Fibroblast of skin of left quadriceps (primary cell): ENCODE measurements around the gene B3GALT6.

ENCODE experiments used
- DNase-seq, 2 experiments: peaks; one replicate each; pipeline ENCODE4 v3.0.0-alpha.2; 2013; ENCODE audit warnings: low read depth in 2 of 2

The B3GALT6 gene

DNA sequence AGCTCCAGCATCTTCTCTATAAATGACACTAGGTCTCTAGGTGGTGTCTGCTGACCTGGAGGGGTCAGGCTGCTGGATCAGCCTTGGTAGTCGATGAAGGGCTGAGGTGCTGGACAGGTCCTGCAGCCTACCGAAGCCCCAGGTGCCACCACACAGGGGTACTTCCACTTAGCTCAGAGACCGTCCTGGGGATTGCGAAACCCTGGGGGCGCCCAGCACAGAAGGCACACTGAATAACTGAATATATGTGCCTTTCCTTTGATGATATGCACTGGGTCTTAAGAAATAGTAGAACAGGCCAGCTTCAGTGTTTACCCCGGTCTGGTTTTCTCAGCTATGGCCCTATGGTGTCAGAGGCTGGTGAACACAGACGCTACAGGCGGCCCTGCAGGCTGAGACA is 30.7 kb downstream of the B3GALT6 start:
- no peak for DNase-seq

DNA sequence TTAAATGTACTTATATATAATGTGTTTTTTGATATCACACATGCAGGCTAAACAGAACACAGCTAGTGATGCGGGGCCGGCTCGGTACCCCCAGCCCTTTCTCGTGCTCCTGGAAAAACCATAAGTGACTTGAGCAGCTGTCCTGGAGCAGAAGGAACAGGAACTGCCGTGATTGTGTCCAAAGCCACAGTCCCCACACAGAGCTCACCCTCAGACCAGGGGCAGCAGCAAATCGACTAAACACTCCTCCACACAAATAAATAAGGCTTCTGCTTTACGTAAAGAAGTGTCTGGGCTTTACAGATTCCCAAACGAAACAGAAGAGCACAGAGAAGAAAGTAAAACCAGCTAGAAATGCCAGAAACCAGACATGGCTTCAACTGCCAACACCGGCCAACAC is 32.0 kb downstream of the B3GALT6 start:
- no peak for DNase-seq

DNA sequence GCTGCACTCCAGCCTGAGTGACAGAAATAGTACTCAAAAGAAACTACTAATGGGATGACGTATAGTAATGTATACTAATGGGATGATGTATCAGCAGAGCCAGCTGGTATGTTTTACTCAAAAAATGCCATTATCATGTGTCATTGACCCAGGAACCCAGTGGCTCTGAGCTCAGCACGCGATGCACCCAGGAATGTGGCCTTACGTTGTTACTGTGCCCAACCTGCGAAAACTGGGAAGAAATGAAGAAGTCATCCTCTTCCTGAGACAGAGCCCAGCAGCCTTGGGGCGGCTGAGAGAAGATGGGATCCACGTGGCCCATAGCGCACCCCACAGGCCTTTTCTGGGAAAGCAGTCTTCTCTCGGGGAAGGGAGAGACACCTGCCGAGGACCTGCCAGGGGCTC is 32.8 kb downstream of the B3GALT6 start:
- peak; percentile 96 to 97 for DNase-seq

DNA sequence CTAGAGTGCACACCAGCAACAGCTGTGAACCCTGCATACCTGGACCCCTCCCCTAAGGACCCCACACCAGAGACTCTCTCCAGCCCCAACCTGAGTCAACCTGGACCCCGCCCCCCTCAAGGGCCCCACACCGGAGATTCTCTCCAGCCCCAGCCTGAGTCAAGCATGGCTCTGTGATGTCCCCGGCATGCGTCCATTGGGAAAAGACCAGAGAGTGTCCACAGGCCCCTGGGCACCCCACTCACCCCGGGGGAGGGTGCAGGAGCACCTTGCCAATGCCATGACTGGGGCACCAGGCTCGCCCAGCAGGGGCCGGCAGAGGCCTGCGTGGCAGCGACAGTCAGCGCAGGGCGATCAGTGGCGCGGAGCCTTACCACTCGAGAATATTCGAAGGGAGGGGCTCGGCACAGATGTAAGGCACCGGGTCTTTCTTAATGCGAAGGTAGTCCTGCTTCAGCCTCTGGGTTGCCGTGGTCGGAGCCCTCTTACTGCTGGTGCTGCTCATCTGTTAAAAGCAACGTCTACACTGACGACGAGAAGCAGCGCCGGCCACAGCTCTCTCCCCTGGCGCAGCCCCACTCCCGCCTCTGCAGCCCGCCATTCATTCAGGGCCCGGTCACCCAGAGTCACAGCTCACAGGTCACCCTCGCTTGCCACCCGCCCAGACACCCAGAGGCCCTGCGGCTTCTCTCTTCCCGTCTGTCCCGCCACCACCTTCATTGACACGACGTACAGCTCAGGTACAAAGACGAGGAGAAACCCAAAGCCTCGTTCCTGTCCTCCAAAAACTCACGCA is 35.6 kb downstream of the B3GALT6 start:
- no peak for DNase-seq

DNA sequence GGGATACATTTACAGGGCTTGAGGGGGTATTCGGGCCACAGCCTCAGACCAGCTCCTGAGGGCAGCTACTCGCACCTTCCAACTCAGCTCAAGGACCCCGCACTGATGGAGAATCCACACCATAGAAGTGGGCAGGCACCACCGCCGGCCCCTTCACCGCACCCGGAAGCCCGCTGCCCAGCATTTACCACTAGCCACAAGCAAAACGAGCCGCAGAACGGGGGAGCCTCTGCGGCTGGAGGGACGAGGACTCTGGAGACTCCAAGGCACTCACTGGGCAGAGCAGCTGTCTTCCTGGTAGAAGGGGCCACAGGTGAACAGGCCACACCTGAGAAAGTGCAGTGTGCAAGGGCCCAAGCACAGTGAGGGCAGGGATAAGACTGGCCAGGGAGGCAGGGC is 36.2 kb downstream of the B3GALT6 start:
- DNase-seq, result no peak

DNA sequence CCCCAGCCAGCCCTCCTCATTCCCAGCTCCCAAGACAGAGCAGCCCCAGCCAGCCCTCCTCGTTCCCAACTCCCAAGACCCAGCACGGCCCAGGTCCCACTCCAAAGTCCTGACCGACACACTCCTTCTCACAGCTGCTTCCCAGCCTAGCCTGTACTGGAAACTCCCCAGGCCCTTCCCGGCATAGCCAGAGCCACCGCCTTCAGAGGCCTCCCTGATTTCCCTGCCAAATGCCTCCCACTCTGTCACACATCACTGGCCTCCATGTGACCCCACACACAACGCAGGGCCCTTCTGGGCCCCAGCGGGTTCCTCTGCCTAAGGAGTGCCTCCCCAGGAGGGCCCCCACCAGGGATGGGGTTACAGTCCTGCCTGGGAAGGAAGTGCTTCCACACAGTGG is 38.8 kb downstream of the B3GALT6 start:
- no peak for DNase-seq

DNA sequence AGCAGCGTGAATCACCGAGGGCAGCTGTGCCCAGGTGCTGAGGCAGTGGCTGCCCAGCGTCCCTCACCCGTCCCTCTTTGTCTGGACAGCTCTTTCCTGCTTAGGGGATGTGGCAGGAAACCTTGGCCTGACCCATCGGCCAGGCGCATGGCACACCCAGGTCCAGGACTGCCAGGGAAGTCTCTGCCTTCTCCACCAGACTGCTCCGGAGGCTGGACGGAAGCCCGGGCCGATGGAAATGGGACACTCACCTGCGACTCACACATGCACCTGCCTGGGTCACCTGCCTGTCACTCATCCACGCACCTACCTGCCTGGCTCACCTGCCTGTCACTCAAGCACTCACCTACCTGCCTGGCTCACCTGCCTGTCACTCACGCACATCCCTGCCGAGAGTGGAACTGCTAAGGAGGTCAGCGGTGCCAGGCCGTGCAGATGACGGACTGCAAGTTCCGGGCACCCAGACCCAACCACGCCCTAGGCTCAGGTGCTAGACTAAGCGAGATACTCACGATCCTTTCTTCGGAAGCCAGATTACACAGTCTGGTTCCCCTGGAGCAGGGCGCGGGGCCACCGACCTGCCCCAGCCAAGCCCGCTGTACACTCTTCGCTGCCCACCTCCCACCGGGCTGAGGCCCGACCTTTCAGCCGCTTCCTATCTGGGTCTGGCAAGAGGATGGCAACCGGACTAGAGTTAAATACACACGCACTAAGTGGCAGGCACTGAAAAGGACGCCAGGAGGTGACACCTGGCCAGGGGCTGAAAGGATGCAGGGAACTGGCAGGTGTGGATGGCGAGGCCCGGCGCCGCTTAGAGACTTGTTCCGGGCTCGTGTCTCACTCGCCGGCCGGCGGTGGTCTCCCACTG is 40.5 kb downstream of the B3GALT6 start:
- DNase-seq, result no peak

DNA sequence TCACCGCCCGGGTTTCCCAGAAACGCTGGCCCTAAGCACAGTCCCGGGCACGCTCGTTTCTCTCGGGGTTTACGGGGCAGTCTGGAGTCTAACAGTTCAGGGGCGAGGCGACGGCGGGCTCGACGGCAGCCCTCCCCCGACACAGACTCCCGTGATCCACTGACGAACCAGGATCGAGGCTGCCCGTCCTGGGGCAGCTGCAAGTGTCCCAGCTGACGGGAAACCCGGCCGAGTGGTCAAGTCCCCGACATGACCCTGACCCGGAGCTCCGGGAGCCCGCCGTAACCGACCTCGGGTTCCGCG is 41.1 kb downstream of the B3GALT6 start:
- DNase-seq, result no peak

DNA sequence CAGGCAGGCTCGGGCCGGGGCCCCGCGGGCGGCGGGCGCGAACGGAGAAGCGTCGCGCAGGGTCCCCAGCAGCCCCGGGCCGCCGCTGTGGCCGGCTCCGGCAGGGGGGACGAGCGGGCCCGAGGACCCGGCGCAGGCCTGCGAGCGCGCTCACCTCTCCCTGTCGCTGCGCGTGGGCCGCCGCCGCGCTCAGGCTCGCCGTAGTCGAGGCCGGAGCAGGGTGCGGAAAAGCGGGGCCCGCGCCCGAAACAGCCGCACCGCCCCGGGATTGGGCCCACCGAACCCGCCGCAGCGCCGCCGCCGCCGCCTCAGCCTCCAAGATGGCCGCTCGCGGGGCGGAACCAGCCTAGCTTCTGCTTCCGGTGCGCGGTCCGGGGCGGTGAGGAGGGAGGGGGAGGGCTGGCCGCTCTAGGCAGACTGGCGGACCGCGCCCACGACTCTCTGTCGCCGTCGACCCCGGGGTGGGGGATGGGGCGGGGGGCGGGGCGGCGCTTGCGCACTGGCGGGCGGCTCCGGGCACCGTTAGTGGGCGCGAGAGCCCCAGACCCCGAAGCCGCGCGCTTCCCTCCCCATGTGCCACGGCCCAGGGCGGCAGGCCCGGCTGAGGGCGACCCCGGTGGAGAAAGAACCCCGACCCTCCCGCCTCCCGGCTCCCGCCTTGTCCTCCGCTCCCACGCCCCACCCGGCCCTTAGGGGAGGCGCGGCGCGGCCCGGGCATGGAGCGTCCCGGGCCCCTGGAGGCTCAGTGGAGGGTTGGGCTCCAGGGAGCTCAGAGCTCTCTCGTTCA is 41.7 kb downstream of the B3GALT6 start, which contains the start of gene UBE2J2:
UBE2J2 (minus strand) TSS at position 343 of the 787 bp plus-strand sequence. CDS start 5,862 bp downstream, outside the sequence.
- DNase-seq, result peak; percentile 75 to 78

DNA sequence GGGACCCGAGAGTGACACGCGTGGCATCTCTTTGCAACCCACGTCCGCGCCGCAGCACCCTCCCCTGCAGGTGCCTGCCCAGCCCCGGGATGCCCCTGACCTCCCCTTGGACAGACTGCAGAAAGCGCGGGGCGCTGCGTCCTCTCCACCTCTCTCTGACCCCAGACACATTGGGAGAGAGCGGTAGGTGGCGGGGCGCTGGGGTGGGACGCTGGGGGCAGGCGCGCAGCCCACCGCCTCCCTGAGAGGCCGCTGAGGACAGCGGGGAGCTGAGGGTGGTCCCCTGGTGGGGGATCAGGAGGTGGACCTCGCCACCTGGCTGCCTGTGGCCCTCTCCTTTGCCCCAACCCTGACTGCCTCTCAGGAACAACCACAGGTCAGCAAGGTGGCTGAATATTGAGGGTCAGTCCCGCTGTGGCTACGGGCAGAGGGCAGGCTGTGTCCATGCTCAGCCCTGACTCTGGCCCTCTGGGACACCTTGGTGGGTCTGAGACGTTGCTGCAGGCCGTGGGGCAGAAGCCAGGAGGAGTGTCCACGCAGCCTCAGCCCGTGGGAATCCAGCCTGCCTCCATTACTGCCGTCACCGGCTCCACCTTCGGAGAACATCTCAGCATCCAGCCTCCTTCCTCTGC is 42.4 kb downstream of the B3GALT6 start:
- no peak for DNase-seq

DNA sequence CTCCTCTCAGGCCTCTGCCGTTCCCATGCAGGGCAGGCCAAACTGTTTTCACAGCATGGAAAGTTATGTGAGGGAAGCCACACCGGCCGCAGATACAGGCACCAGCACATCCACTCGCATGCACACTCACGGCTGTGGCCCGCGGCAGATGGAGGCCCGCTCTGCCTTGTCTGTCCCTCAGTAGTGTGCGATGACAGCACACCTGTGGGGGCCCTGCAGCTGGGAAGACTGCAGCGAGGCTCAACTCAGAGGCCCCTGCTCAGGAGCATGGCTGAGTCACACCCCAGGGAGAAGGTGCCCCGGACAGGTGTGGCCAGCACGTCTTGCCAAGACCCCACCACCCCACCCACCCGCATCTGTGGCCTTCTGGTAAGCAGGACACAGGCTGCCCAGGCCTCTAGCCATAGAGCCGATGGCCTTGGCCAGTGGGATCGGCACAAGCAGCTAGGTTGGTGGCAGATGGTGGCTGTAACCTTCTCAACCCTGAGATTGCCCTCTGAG is 42.9 kb downstream of the B3GALT6 start:
- DNase-seq, result no peak

DNA sequence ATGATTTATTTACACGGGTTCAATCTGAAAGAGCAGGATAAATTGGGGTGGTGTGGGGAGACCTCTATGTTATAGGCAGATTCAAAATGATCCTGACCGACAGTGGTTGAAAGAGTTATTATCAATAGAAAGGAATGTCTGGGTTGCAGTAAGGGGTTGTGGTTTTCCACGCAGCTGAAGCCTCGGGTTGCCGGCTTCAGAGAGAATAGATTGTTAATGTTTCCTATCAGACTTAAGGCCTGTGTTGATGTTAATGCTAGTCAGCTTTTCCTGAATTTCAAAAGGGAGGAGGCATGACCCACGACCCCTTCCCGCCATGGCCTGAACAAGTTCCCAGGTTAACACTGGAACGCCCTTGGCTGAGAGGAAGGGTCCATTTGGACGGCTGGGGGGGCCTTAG is 43.8 kb downstream of the B3GALT6 start:
- DNase-seq, result no peak

DNA sequence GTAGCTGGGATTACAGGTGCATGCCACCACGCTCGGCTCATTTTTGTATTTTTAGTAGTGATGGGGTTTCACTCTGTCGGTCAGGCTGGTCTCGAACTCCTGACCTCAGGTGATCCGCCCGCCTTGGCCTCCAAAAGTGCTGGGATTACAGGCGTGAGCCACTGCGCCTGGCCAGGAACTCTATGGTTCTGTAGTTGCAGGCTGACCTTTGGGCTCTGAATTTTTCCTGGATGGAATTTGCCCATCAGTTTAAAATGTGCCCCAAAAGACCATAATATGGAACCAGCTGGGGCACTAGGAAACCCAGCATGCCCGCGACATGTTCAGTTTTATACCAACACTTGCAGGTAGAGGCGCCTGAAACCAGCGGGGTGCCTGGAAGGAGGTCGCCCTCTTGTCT is 46.6 kb downstream of the B3GALT6 start:
- no peak for DNase-seq

DNA sequence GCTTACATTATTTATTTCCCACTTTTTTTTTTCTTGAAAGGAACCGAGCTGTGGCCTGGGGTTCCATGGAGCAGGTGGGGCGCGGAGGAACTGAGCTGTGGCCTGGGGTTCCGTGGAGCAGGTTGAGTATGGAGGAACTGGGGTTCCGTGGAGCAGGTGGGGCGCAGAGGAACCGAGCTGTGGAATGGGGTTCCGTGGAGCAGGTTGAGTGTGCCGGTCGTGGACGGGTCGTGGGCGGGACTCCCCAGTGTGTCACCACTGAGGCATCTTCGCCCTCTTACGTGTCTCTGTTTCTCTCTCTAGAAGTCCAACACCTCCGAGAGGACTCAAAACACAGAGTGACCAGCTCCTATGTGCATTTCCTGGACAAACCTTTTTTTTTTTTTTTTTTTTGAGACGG is 47.0 kb downstream of the B3GALT6 start:
- no peak for DNase-seq

DNA sequence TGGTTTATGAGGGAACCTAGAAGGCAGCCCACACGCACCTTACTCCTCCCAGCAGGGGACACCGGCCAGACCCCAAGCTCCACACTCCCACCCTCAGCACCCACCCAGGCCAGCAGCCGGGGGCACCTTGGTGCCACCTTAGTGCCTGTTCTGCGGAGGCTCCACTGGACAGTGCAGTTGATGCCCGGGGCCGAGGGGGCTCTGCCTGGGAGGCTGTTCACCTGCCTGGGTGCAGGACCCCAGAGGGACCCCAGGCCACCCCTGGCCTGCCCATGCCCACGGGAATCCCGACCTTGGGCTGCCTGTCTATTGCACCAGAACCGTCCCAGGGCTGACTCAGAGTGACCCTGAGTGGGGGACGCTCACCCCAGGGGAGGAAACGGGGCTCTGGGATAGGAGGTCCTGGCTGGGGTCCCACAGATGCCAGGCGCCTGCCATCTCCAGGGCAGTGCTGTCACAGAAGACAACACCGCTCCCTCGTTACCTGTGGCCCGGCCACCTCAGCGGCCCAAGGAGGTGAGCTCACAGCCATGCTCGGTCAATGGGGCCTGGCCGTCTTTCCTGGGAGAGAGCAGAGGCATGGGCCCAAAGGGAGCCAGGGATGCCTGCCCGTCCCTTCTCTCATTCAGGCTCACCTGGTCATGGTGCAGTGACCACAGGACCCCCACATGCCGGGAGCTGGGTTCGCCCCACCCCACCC is 48.9 kb downstream of the B3GALT6 start:
- no peak for DNase-seq

DNA sequence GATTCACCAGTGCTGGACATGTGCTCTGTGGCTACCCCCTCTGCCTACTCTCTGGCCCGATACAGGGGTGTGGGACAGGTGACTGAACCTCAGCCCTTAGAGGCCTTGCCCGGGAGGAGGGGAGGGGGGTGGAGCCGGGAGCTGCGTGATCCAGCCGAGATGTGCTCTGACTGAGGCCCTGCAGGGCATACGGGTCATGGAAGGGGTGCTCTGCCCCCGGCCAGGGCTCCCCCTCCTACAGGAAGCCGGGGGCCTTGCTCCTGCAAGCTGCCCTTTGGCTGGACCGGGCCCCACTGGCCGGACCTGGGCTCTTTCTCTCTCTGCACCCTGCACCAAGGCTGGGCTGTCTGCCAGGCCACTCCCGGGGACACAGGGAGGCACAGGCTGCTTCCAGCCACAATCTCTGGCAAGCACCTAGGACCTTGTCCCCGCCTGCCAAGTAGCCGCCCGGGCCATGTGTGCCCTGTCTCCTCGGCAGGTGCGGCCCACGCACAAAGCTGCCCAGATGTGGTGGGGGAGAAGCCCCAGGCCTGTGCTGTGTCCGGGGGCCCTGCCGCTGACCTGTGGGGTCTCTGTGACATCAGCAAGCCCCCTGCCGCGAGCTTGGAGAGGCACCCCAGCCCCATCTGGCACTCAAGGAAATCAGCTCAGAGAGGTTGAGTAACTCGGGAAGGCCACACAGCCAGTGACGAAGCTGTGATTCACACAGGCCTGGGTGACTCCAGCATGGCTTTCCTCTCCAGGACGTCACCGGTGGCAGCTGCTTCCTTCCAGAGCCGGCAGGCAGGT is 49.7 kb downstream of the B3GALT6 start:
- DNase-seq, result no peak

DNA sequence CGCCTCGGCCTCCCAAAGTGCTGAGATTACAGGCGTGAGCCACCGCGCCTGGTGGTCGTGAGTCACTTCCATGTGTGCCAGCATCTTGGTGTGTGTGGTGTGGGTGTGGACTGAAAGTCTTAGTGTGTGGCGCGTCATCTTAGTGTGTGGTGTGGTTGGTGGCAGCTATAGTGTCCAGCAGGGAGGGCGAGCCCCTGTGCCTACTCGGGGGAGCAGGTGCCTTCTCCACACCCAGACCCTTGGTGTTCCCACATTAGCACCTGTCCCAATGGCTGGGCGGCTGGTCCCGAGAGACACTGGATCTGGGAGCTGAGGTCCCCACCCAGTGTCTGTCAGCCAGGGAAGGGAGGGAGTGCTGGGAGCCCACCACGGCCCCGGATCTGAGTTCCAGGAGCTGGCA is 51.0 kb downstream of the B3GALT6 start:
- no peak for DNase-seq

DNA sequence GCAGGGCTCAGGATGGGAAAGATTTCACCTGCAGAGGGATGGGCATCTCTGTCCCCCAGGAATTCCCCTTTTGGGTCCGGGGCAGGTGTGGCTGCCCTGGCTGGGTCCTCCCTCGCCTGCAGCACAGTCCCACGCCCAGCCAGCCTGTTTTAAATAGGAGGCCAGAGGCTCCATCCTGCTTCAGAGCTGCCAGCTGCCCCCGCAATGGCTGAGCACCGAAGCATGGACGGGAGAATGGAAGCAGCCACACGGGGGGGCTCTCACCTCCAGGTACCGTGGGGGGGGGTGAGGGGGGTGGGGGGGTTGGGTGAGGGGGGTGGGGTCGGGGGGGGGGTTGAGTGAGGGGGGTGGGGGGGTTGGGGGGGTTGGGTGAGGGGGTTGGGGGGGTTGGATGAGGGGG is 51.8 kb downstream of the B3GALT6 start:
- DNase-seq, result no peak
